Islet precursor cell (in vitro differentiated cells): ENCODE results near the gene ACCSL.

Experiments used
- DNase-seq: peaks from one replicate; pipeline ENCODE4 v3.0.0-alpha.2; 2018

The ACCSL gene

DNA sequence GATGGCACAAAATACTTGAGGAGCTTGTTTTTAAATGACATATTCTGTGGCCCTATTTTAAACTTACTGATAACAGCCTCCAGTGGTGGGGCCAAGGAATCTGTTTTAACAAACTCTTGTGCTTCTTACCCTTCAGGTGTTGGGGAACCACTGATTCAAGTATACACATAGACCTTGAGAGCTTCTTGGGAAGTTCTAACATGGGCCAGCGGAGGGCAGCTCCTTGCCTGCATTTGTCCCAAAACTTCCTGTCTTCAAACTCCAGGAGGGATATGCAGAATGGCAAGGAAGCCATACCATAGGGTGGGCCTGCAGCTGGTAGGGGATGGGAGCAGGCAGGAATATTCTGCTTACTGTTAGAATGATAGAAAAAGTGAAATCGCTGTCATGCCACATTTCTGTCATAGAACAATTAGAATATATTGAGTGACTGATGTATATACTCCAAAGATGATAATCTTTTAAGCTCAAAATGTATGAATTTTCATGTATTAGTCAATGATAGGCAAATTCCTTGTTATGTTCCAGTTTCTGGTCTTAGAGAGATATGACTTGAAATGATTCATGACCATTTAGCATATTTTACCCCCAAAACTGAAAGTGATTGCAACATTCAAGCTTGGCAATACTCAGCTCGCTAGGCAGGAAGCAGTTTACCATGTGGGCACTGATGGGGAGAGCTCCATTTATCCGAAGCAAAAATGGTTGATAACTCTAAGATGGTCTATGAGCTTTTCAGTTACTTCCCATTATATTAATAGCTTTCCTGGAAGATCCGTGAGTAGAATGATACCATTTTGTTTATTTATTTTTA is 56.9 kb downstream of the ACCSL start:
- no peak for DNase-seq

DNA sequence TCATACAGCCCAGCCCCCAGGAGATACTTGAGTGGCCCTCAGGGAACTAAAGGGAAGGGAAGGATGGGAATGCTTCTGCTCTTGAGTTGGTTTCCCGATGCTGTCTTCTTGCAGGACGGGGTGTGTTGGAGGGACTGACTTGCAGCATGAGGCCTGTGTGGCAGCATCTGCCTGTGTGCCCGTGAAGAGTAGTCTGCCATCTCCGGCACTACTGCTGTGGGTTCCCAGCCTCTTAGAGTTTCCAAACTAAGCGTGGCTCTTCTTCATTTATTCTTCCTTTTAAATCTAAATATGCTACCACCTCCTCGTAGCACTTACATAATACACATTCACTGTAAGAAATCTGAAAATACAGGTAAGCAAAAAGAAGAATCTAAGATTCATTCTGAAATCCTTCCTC is 60.5 kb downstream of the ACCSL start:
- no peak for DNase-seq
